Measurements from ENCODE around the gene RNF217.
"Not testable (repeated sequence)": the region's sequence is repeated elsewhere in the genome, so short reads cannot be mapped to it uniquely, and the experiment has no call there.

RNF217 gene

DNA sequence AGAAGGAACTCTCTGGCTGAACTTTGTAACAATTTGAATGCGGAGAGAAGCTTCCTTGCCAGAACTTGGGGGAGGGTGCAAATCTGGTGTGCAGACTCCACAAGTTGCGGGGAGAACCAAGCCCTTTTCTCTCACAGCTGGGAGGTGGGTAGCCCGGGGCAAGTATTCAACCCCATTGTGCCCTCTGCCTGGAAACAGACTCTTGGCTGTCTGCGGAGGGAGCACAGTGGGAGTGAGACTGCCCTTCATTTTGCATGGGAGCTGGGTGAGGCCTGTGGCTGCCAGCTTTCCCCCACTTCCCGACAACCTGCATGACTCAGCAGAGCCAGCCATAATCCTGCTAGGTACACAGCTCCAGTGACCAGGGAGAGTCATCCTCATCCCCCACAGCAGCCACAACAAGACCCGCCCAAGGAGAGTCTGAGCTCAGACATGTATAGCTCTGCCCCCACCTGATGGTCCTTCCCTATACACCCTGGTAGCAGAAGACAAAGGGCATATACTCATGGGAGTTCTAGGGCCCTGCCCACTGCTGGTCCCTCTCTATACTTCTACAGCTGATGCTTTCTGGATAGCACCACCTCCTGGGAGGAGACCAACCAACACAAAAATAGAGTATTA lies 161.9 kb downstream of the RNF217 start:
- ATAC-seq (replicated peaks; ENCODE audit: extremely low read depth, poor library complexity, severe bottlenecking) (no peak), DNase-seq (ENCODE audit: low spot score in 2 of 2) (no peak)

DNA sequence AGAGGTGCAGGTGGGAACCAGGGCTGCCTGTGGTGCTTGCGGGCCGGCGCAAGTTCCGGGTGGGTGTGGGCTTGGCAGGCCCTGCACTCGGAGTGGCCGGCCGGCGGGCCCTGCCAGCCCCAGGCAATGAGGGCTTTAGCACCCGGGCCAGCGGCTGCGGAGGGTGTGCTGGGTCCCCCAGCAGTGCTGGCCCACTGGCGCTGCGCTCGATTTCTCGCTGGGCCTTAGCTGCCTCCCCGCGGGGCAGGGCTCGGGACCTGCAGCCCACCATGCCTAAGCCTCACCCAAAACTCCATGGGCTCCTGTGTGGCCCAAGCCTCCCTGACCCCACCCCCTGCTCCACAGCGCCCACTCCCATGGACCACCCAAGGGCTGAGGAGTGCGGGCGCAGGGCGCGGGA lies 163.6 kb downstream of the RNF217 start:
- not testable (repeated sequence) for H3K36me3 Mint-ChIP-seq (ENCODE audit: insufficient read depth); H3K4me3 Mint-ChIP-seq; H3K9me3 Mint-ChIP-seq; H3K27ac Mint-ChIP-seq (ENCODE audit: low read depth); ATAC-seq (replicated peaks; ENCODE audit: extremely low read depth, poor library complexity, severe bottlenecking); H3K4me1 Mint-ChIP-seq; DNase-seq (ENCODE audit: low spot score in 2 of 2)
- peaks cover 26% of the 10 kb centered on the region for H3K27me3 Mint-ChIP-seq

More for the DNA sequence above, 161.9 kb downstream of the RNF217 start:
- Mint-ChIP-seq H3K36me3 (ENCODE audit: insufficient read depth) (no peaks in the 10 kb centered on the region), H3K27me3 (peaks cover 30% of the 10 kb centered on the region), H3K9me3 (no peaks in the 10 kb centered on the region), H3K4me1 (no peaks in the 10 kb centered on the region), H3K27ac (ENCODE audit: low read depth) (no peak overlapping the region), H3K4me3 (no peak overlapping the region)

DNA sequence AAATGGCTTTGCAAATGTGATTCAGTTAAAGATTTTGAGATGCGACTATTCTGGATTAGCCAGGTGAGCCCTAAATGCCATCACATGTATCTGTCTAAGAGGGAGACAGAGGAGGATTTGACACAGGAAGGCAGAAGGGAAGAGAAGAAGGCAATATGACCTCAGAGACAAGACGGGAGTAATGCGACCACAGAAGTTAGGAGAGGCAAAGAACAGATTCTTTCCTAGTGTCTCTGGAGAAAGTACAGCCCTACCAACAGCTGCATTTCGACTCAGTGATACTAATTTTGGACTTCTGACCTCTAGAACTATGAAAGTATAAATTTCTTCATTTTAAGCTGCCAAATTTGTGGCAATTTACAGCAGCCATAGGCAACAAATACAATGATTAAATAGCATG lies 167.1 kb downstream of the RNF217 start:
- H3K36me3 Mint-ChIP-seq (ENCODE audit: insufficient read depth), result peaks cover 2% of the 10 kb centered on the region
- no peak for ATAC-seq (replicated peaks; ENCODE audit: extremely low read depth, poor library complexity, severe bottlenecking)
- DNase-seq (ENCODE audit: low spot score in 2 of 2), result no peak

GRCh38 chr6:125132058-125132457 lies 169.8 kb downstream of the RNF217 start:
- DNase-seq (ENCODE audit: low spot score in 2 of 2) (no peak), ATAC-seq (replicated peaks; ENCODE audit: extremely low read depth, poor library complexity, severe bottlenecking) (no peak)
- no peaks in the 10 kb centered on the region for H3K4me1 Mint-ChIP-seq
- no peaks in the 10 kb centered on the region for H3K9me3 Mint-ChIP-seq
- no peak overlapping the region for H3K27ac Mint-ChIP-seq (ENCODE audit: low read depth)
- H3K4me3 Mint-ChIP-seq, result no peak overlapping the region
- peaks cover 3% of the 10 kb centered on the region for H3K27me3 Mint-ChIP-seq
- peaks cover 2% of the 10 kb centered on the region for H3K36me3 Mint-ChIP-seq (ENCODE audit: insufficient read depth)

More for the DNA sequence above, 167.1 kb downstream of the RNF217 start:
- H3K4me1 Mint-ChIP-seq, result no peaks in the 10 kb centered on the region
- no peaks in the 10 kb centered on the region for H3K9me3 Mint-ChIP-seq
- peaks cover 7% of the 10 kb centered on the region for H3K27me3 Mint-ChIP-seq
- H3K27ac Mint-ChIP-seq (ENCODE audit: low read depth), result no peak overlapping the region
- no peak overlapping the region for H3K4me3 Mint-ChIP-seq

- ATAC-seq (replicated peaks; ENCODE audit: extremely low read depth, poor library complexity, severe bottlenecking) (no peak), DNase-seq (ENCODE audit: low spot score in 2 of 2) (no peak)
- no peaks in the 10 kb centered on the region for H3K4me1 Mint-ChIP-seq
- no peak overlapping the region for H3K27ac Mint-ChIP-seq (ENCODE audit: low read depth)
- no peaks in the 10 kb centered on the region for H3K9me3 Mint-ChIP-seq
- H3K27me3 Mint-ChIP-seq, result no peaks in the 10 kb centered on the region
- no peak overlapping the region for H3K4me3 Mint-ChIP-seq
- peaks cover 2% of the 10 kb centered on the region for H3K36me3 Mint-ChIP-seq (ENCODE audit: insufficient read depth)
These were observed 174.1 kb downstream of the RNF217 start for GRCh38 chr6:125136378-125136777.

GRCh38 chr6:125138083-125138482 lies 175.8 kb downstream of the RNF217 start:
- Mint-ChIP-seq H3K4me3 (no peak overlapping the region), H3K4me1 (no peaks in the 10 kb centered on the region), H3K36me3 (ENCODE audit: insufficient read depth) (no peaks in the 10 kb centered on the region), H3K27ac (ENCODE audit: low read depth) (no peak overlapping the region), H3K9me3 (no peaks in the 10 kb centered on the region), H3K27me3 (peaks cover 12% of the 10 kb centered on the region)
- DNase-seq (ENCODE audit: low spot score in 2 of 2), result no peak
- ATAC-seq (replicated peaks; ENCODE audit: extremely low read depth, poor library complexity, severe bottlenecking), result no peak

DNA sequence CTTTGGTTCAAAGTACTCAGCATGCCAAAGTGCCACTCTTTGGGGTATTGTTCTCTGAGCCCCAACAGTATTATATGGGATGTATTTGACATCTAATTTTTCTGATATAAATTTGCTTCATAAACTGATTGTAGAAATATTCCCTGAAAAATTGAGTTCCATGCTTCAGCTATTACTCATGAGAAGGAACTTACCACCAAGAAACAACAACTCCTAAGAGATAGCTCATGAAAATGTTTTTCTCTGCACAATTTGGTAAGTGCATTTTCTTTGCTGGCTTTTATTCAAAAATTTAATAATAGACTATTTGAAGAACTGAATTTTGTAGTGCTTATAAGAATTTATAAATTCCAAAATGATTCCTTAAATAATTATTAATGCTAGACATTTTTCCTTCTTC lies 178.6 kb downstream of the RNF217 start:
- H3K9me3 Mint-ChIP-seq, result no peaks in the 10 kb centered on the region
- H3K27me3 Mint-ChIP-seq, result peaks cover 30% of the 10 kb centered on the region
- DNase-seq (ENCODE audit: low spot score in 2 of 2) (no peak), ATAC-seq (replicated peaks; ENCODE audit: extremely low read depth, poor library complexity, severe bottlenecking) (no peak)
- no peak overlapping the region for H3K4me3 Mint-ChIP-seq
- no peak overlapping the region for H3K27ac Mint-ChIP-seq (ENCODE audit: low read depth)
- no peaks in the 10 kb centered on the region for H3K36me3 Mint-ChIP-seq (ENCODE audit: insufficient read depth)
- no peaks in the 10 kb centered on the region for H3K4me1 Mint-ChIP-seq

Data from central memory CD8-positive, alpha-beta T cell (primary cell).